ENCODE data around the gene EPM2AIP1.

DNA sequence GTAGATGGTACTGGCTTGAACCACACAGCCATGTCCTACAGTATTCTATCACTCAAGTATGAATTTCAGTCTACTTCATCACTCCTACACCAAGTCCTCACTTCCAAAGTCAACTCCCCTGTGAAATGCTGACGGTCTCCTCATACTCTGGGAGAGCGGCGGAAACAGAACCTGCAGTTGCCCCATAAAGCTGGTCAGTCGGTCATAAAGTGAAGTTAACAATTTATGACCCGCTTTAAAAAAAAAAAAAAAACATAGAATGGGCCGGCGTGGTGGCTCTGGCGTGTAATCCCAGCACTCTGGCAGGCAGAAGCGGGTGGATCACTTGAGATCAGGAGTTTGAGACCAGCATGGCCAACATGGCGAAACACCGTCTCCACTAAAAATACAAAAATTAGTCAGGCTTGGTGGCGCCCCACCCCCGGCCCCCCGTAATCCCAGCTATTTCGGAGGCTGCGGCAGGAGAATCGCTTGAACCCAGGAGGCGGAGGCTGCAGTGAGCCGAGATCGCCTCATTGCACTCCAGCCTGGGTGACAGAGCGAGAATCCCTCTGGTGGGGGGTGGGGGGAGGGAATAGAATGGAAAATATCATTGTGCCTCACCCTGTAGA lies 50.2 kb downstream of the EPM2AIP1 start:
- TF ChIP-seq, protein P1, sequence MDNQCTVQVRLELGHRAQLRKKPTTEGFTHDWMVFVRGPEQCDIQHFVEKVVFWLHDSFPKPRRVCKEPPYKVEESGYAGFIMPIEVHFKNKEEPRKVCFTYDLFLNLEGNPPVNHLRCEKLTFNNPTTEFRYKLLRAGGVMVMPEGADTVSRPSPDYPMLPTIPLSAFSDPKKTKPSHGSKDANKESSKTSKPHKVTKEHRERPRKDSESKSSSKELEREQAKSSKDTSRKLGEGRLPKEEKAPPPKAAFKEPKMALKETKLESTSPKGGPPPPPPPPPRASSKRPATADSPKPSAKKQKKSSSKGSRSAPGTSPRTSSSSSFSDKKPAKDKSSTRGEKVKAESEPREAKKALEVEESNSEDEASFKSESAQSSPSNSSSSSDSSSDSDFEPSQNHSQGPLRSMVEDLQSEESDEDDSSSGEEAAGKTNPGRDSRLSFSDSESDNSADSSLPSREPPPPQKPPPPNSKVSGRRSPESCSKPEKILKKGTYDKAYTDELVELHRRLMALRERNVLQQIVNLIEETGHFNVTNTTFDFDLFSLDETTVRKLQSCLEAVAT (IDR thresholded peaks at IDR 0.05), result no peak
- TF ChIP-seq POLR2AphosphoS5 (IDR thresholded peaks at IDR 0.05; ENCODE audit: control insufficient read depth, insufficient read depth, low read depth, low read length) (no peak), LEF1 (IDR thresholded peaks at IDR 0.05) (no peak), RAD51 (IDR thresholded peaks at IDR 0.05; ENCODE audit: borderline replicate concordance, low read depth) (no peak), ZNF830 (CRISPR knock-in tag; IDR thresholded peaks at IDR 0.05) (no peak), ARID2 (IDR thresholded peaks at IDR 0.05) (no peak), KDM5B (IDR thresholded peaks at IDR 0.05; ENCODE audit: insufficient replicate concordance, low read depth, low read length) (no peak), RAD21 (CRISPR knock-in tag; conservative IDR thresholded peaks at IDR 0.05 in 1 of 2, IDR thresholded peaks at IDR 0.05 in 1 of 2) (no peak), PHB2 (IDR thresholded peaks at IDR 0.05; ENCODE audit: low read depth) (no peak), FOXM1 (IDR thresholded peaks at IDR 0.05; ENCODE audit: low read depth) (no peak), FOXM1 (CRISPR knock-in tag; IDR thresholded peaks at IDR 0.05; ENCODE audit: low read depth) (no peak), JUND (IDR thresholded peaks at IDR 0.05; ENCODE audit: borderline replicate concordance, low read depth, low read length) (no peak), JUND (tag; IDR thresholded peaks at IDR 0.05; ENCODE audit: borderline replicate concordance, low read depth, low read length) (no peak), CREBBP (IDR thresholded peaks at IDR 0.05; ENCODE audit: low read depth, low read length) (no peak)
- TF ChIP-seq, protein P2, sequence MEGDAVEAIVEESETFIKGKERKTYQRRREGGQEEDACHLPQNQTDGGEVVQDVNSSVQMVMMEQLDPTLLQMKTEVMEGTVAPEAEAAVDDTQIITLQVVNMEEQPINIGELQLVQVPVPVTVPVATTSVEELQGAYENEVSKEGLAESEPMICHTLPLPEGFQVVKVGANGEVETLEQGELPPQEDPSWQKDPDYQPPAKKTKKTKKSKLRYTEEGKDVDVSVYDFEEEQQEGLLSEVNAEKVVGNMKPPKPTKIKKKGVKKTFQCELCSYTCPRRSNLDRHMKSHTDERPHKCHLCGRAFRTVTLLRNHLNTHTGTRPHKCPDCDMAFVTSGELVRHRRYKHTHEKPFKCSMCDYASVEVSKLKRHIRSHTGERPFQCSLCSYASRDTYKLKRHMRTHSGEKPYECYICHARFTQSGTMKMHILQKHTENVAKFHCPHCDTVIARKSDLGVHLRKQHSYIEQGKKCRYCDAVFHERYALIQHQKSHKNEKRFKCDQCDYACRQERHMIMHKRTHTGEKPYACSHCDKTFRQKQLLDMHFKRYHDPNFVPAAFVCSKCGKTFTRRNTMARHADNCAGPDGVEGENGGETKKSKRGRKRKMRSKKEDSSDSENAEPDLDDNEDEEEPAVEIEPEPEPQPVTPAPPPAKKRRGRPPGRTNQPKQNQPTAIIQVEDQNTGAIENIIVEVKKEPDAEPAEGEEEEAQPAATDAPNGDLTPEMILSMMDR (IDR thresholded peaks at IDR 0.05 in 2 of 3, conservative IDR thresholded peaks at IDR 0.05 in 1 of 3; ENCODE audit: insufficient read depth in 2 of 3, low read depth in 1 of 3, low read length in 3 of 3), result no peak
- TF ChIP-seq, protein P3, sequence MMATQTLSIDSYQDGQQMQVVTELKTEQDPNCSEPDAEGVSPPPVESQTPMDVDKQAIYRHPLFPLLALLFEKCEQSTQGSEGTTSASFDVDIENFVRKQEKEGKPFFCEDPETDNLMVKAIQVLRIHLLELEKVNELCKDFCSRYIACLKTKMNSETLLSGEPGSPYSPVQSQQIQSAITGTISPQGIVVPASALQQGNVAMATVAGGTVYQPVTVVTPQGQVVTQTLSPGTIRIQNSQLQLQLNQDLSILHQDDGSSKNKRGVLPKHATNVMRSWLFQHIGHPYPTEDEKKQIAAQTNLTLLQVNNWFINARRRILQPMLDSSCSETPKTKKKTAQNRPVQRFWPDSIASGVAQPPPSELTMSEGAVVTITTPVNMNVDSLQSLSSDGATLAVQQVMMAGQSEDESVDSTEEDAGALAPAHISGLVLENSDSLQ (IDR thresholded peaks at IDR 0.05), result no peak
